ENCODE measurements around the gene RHOG. TPM values are rescaled to one million over a fixed set of nuclear protein-coding genes. Genes with fewer than 3 reads are reported as not detected.

Gene RHOG
- total RNA-seq, 4 donors from 2014 or later = 39.9 to 82.4 (median 59.7) TPM

DNA sequence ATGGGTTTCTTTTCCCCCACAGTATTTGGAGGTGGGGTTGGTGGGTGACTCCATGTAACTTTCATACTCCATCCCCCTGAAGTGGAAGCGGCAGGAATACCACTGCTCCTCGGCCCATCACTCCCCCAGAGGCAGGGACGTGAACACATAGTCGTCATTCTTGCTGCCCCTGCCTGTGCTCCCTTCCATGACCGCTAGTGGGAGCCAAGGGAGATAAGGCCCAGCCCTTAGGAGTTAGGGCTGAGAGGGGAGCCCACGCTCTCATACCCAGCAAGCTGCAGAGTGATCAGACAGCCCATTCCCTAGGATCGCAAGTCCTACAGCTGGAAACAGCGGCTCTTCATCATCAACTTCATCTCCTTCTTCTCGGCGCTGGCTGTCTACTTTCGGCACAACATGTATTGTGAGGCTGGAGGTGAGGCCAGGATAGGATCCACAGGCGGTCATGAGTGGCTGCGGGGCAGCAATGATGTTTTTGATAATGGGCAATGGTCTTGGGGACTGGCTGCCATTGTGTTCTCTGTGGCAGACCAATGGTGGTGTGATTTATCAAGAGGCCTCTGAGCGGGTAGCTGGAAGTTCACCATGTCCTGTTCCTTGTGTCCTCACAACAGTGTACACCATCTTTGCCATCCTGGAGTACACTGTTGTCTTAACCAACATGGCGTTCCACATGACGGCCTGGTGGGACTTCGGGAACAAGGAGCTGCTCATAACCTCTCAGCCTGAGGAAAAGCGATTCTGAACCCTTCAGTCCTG is 15.9 kb downstream of the RHOG start:
- TF ChIP-seq, protein P1, sequence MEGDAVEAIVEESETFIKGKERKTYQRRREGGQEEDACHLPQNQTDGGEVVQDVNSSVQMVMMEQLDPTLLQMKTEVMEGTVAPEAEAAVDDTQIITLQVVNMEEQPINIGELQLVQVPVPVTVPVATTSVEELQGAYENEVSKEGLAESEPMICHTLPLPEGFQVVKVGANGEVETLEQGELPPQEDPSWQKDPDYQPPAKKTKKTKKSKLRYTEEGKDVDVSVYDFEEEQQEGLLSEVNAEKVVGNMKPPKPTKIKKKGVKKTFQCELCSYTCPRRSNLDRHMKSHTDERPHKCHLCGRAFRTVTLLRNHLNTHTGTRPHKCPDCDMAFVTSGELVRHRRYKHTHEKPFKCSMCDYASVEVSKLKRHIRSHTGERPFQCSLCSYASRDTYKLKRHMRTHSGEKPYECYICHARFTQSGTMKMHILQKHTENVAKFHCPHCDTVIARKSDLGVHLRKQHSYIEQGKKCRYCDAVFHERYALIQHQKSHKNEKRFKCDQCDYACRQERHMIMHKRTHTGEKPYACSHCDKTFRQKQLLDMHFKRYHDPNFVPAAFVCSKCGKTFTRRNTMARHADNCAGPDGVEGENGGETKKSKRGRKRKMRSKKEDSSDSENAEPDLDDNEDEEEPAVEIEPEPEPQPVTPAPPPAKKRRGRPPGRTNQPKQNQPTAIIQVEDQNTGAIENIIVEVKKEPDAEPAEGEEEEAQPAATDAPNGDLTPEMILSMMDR (IDR thresholded peaks at IDR 0.05; ENCODE audit: low read depth) = no peak

DNA sequence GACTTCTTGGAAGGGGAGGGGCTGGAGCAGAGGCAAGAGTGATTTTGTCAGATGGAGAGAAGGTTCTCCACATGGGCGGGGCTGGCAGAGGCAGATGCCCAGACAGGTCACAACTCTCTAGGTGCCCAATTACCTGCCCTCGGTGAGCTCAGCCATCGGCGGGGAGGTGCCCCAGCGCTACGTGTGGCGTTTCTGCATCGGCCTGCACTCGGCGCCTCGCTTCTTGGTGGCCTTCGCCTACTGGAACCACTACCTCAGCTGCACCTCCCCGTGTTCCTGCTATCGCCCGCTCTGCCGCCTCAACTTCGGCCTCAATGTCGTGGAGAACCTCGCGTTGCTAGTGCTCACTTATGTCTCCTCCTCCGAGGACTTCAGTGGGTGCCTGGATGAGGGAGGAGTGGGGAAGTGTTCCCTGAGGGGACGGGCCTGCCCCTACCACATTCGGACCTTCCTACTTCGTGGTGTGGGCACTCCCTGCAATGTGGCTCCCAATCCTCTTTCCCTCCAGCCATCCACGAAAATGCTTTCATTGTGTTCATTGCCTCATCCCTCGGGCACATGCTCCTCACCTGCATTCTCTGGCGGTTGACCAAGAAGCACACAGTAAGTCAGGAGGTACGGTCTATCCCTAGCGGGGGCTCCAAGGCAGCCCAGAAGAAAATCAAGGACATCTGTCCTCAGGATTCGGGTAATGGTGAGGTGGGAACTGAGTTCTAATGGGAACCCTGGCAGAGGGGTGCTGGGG is 16.8 kb downstream of the RHOG start:
- TF ChIP-seq, protein P1 (IDR thresholded peaks at IDR 0.05; ENCODE audit: low read depth) = no peak

DNA sequence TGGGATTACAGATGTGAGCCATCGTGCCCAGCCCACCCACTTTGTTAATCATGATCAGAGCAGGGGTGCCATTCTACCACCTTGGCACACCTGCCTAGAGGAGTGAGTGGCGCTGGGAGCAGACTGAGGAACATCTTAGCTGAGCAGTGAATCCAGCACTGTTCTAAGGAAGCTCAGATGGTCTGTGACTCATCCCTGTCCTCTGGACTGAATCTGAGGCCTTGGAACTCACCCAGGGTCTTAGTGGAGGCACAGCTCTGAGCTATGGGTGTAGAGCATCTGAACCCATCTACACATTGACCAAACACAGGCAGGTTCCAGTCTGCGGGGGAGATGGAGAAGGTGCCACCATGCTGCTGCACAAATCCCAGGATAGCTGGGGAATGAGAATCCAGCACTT is 17.5 kb downstream of the RHOG start:
- TF ChIP-seq, protein P1 (IDR thresholded peaks at IDR 0.05; ENCODE audit: low read depth) = no peak

DNA sequence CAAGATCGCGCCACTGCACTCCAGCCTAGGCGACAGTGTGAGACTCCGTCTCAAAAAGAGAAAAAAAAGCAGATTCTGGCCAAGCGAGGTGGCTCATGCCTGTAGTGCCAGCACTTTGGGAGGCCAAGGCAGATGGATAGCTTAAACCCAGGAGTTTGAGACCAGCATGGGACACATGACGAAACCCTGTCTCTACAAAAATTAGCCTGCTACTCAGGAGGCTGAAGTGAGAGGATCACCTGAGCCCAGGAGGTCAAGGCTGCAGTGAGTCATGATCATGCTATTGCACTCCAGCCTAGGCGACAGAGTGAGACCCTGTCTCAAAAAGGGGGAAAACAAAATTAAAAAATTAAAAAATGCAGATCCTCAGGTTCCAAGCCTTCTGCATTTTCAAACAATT is 18.4 kb downstream of the RHOG start:
- TF ChIP-seq, protein P1 (IDR thresholded peaks at IDR 0.05; ENCODE audit: low read depth) = no peak

DNA sequence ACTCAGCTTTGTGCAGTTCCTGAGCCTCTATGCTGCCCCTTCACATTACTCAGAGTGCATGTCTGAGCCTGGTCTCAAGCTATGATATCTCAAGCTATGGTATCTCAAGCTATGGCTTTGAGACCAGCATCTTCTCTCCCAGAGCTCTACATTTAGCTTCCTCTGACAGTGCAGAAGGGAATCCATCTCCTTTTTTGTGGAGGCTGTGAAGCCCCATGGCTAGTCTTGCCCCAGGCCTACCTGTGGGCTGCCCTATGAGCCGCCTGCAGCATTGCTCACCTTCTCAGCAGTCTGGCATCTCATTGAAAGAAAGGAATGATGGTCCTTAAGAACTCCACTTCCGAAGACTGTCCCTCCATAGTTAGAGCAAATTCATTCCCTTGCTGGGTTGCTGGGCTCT is 19.8 kb downstream of the RHOG start:
- TF ChIP-seq, protein P1 (IDR thresholded peaks at IDR 0.05; ENCODE audit: low read depth) = no peak

DNA sequence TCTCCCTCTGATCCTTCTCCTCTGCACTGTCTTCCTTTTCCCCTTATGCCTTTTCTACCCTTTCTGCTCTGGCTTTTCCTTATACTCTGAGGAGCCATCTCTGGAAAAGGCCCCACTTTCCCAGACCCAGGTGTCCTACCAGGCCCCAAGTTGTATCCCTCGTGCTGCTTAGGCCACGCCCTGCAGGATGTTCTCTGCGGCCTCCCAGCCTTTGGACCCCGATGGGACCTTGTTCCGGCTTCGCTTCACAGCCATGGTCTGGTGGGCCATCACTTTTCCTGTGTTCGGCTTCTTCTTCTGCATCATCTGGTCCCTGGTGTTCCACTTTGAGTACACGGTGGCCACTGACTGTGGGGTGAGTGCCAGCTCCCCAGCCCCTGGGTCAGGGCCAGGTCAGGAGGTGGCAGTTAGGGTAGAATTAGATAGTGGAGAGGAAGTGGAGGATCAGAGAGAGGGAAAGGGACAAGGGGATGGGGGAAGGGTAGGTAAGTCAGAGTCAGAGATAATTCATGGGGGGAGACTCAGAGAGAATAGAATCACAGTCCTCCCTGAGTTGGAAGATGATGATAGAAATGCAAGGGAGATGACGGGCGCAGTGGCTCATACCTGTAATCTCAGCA is 23.5 kb downstream of the RHOG start:
- TF ChIP-seq, protein P1 (IDR thresholded peaks at IDR 0.05; ENCODE audit: low read depth) = no peak

DNA sequence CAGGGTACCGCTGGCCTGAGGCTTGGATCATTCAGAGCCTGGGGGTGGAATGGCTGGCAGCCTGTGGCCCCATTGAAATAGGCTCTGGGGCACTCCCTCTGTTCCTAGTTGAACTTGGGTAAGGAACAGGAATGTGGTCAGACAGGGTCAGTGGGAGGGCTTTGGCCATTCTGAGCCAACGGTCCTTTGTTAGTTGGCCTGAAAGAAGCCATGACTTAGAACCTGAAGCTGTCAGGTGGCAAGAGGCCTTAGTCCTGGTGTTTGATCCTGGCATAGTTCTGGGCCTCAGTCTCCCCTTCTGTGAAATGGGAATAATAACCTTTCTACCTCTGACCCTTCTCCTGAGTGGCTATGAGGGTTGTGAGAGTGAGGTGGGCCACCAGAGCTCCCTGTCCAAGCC is 24.1 kb downstream of the RHOG start:
- TF ChIP-seq, protein P1 (IDR thresholded peaks at IDR 0.05; ENCODE audit: low read depth) = no peak

Data from subcutaneous adipose tissue (tissue), 4 donors.